T-cell (primary cell): ENCODE results near the gene AGTR1. TPM values are rescaled to one million over a fixed set of nuclear protein-coding genes. Genes with fewer than 3 reads are reported as not detected.

ENCODE experiments used
- ATAC-seq, 4 experiments: fragments of 200-7000 bp in 3 of 4; fragments of 150-1000 bp in 1 of 4; cut with Tn5 transposase; replicated peaks in 1 of 4; 1 replicate in 3 of 4; 2 replicates in 1 of 4; pipeline ENCODE4 v1.10.0; 2021; ENCODE audit warnings: moderate library complexity in 3 of 4, mild to moderate bottlenecking in 2 of 4, moderate number of reproducible peaks in 1 of 4
- CTCF ChIA-PET, 2 donors: fragments of 300-600 bp; sonication (Branson Sonifier 250); formaldehyde crosslinking; loops; one replicate each; lab custom pipeline; 2022; ENCODE audit warnings: antibody characterized with exemption in 2 of 2; lab: Charles Lee
- POLR2A ChIA-PET, 2 donors: fragments of 300-600 bp; sonication (Branson Sonifier 250); formaldehyde crosslinking; loops; one replicate each; lab custom pipeline; 2022; ENCODE audit warnings: antibody characterized with exemption in 2 of 2; lab: Charles Lee
- DNase-seq, 35 experiments: peaks; one replicate each; pipeline versions ENCODE4 v3.0.0 to v3.0.0-alpha.2; 2013 to 2023
- H3K27ac ChIP-seq: one replicate; pipeline ENCODE4 v1.5.1; 2013; ENCODE audit warnings: low read length
- H3K27me3 ChIP-seq, 2 experiments: replicated peaks in 1 of 2; 1 replicate in 1 of 2; 2 replicates in 1 of 2; pipeline versions ENCODE4 v1.6.1 to v1.7.0; 2013; ENCODE audit warnings: low read length in 1 of 2, mixed read lengths in 1 of 2; ENCODE audit not compliant: control insufficient read depth in 2 of 2, insufficient read depth in 2 of 2; ENCODE audit errors: extremely low read depth in 1 of 2
- H3K36me3 ChIP-seq, 2 donors: 1 replicate in 1 of 2; 2 replicates in 1 of 2; pipeline versions ENCODE4 v1.6.1 to v1.7.0; 2013; ENCODE audit warnings: low read length in 1 of 2; ENCODE audit not compliant: control insufficient read depth in 2 of 2, insufficient read depth in 1 of 2; ENCODE audit errors: extremely low read depth in 1 of 2
- H3K4me1 ChIP-seq, 2 experiments: 1 replicate in 1 of 2; 2 replicates in 1 of 2; pipeline versions ENCODE4 v1.6.1 to v1.7.0; 2013; ENCODE audit warnings: low read length in 2 of 2, mixed read lengths in 1 of 2; ENCODE audit not compliant: insufficient read depth in 2 of 2, control insufficient read depth in 1 of 2; ENCODE audit errors: extremely low read depth in 1 of 2
- H3K4me3 ChIP-seq, 2 donors: 1 replicate in 1 of 2; 2 replicates in 1 of 2; pipeline versions ENCODE4 v1.5.1 to v1.7.0; 2013; ENCODE audit warnings: mild to moderate bottlenecking in 2 of 2, low read length in 1 of 2, moderate library complexity in 1 of 2; ENCODE audit not compliant: control insufficient read depth in 1 of 2; ENCODE audit errors: extremely low read depth in 1 of 2
- H3K9me3 ChIP-seq: 2 replicates; pipeline ENCODE4 v1.7.0; 2013
- H3K27ac Mint-ChIP-seq, 2 donors: one replicate each; pipeline ENCODE4 v1.8.0; 2020 to 2021; ENCODE audit warnings: mild to moderate bottlenecking in 2 of 2, mixed read lengths in 2 of 2
- H3K27me3 Mint-ChIP-seq, 2 donors: one replicate each; pipeline ENCODE4 v1.8.0; 2021 to 2022; ENCODE audit warnings: mixed read lengths in 2 of 2
- H3K36me3 Mint-ChIP-seq: one replicate; pipeline ENCODE4 v1.8.0; 2021; ENCODE audit warnings: mixed read lengths
- H3K4me1 Mint-ChIP-seq, 3 donors: one replicate each; pipeline ENCODE4 v1.8.0; 2020 to 2022; ENCODE audit warnings: mixed read lengths in 3 of 3, mild to moderate bottlenecking in 1 of 3
- H3K4me3 Mint-ChIP-seq, 3 donors: one replicate each; pipeline ENCODE4 v1.8.0; 2020 to 2022; ENCODE audit warnings: mild to moderate bottlenecking in 3 of 3, mixed read lengths in 3 of 3, moderate library complexity in 3 of 3
- H3K9me3 Mint-ChIP-seq, 3 donors: one replicate each; pipeline ENCODE4 v1.8.0; 2020 to 2022; ENCODE audit warnings: mixed read lengths in 3 of 3
- WGBS: methylation state at CpG from one replicate; pipeline ENCODE4 v1.1.5; 2013; ENCODE audit warnings: missing lambda C conversion rate; ENCODE audit not compliant: insufficient coverage; 5-methylcytosine and 5-hydroxymethylcytosine counted together
- total RNA-seq, 35 experiments: library from RNA in 6 of 35; stranded (reverse) in 6 of 35; fragments of 120-200 nt in 1 of 35; gene quantifications; one replicate each; pipeline versions ENCODE4 v1.2.1 to v1.2.4 and lab custom pipeline; 2013 to 2026

AGTR1 gene
- total RNA-seq, 5 donors from 2014 or later (not counting 1 experiment from before 2014, with no cell fraction given), result not detected

- no peaks in the 10 kb centered on the region for H3K36me3 ChIP-seq
Measured at GRCh38 chr3:148791920-148792319, 94.2 kb downstream of the AGTR1 start.

GRCh38 chr3:148792516-148792915, 94.8 kb downstream of the AGTR1 start:
- no peak overlapping the region for H3K27ac Mint-ChIP-seq
- POLR2A ChIA-PET, result no interaction called here
- no peak for DNase-seq
- no peak overlapping the region for H3K4me3 Mint-ChIP-seq
- no peaks in the 10 kb centered on the region for H3K36me3 ChIP-seq
- peaks cover 0 to 5% of the 10 kb centered on the region in 2 donors for H3K27me3 Mint-ChIP-seq
- no peak for ATAC-seq
- no peaks in the 10 kb centered on the region for H3K9me3 ChIP-seq
- WGBS, result 100% methylated on average over 1 of the region's 1 CpG
- H3K36me3 Mint-ChIP-seq, result no peaks in the 10 kb centered on the region
- H3K4me1 ChIP-seq, result no peaks in the 10 kb centered on the region
- peaks cover 0 to 4% (median 0%) of the 10 kb centered on the region in 3 donors for H3K9me3 Mint-ChIP-seq
- H3K27ac ChIP-seq, result no peak overlapping the region
- H3K4me1 Mint-ChIP-seq, result no peaks in the 10 kb centered on the region
- H3K4me3 ChIP-seq, result no peak overlapping the region
- CTCF ChIA-PET, result no interaction called here
- H3K27me3 ChIP-seq, result no peaks in the 10 kb centered on the region

More at GRCh38 chr3:148791920-148792319, 94.2 kb downstream of the AGTR1 start:
- Mint-ChIP-seq H3K27me3 (peaks cover 0 to 5% of the 10 kb centered on the region in 2 donors), H3K36me3 (no peaks in the 10 kb centered on the region), H3K9me3 (peaks cover 0 to 4% (median 0%) of the 10 kb centered on the region in 3 donors), H3K27ac (no peak overlapping the region), H3K4me3 (no peak overlapping the region), H3K4me1 (no peaks in the 10 kb centered on the region)
- ChIA-PET CTCF (no interaction called here), POLR2A (no interaction called here)
- Histone ChIP-seq H3K27me3 (no peaks in the 10 kb centered on the region), H3K4me1 (no peaks in the 10 kb centered on the region), H3K27ac (no peak overlapping the region), H3K9me3 (no peaks in the 10 kb centered on the region), H3K4me3 (no peak overlapping the region)
- no peak for ATAC-seq
- DNase-seq, result no peak
- WGBS, result no CpG with 5 or more reads among the region's 1 CpG

Other genes with a start within 250 kb of the AGTR1 start
- gene CPB1, start 129.9 kb downstream of the AGTR1 start, total RNA-seq, result 1 to 10 TPM in 3 of 5 donors, not detected in 2; 7.4 to 9.2 (median 8.0) TPM
- gene CPA3, start 167.4 kb downstream of the AGTR1 start, total RNA-seq, result 1 to 10 TPM in 2 of 5 donors, under 1 TPM in 2, not detected in 1; 0.20 to 2.3 (median 0.75) TPM